Dendritic cell treated with granulocyte-macrophage colony-stimulating factor and Interleukin-4, amounts not matched to agents 40 ng/mL and 50 ng/mL, for 4 days (primary cell): ENCODE measurements around the gene CHP1.
"Not testable (repeated sequence)": the region's sequence is repeated elsewhere in the genome, so short reads cannot be mapped to it uniquely, and the experiment has no call there.

Experiments
- H3K27ac Mint-ChIP-seq: one replicate; pipeline ENCODE4 v1.8.0; 2022; ENCODE audit warnings: mild to moderate bottlenecking, mixed read lengths
- H3K27me3 Mint-ChIP-seq: one replicate; pipeline ENCODE4 v1.8.0; 2022; ENCODE audit warnings: mild to moderate bottlenecking, mixed read lengths
- H3K36me3 Mint-ChIP-seq: one replicate; pipeline ENCODE4 v1.8.0; 2022; ENCODE audit warnings: low read depth, mixed read lengths
- H3K4me1 Mint-ChIP-seq: one replicate; pipeline ENCODE4 v1.8.0; 2022; ENCODE audit warnings: low read depth, mixed read lengths
- H3K4me3 Mint-ChIP-seq: one replicate; pipeline ENCODE4 v1.8.0; 2022; ENCODE audit warnings: mild to moderate bottlenecking, moderate library complexity, mixed read lengths
- H3K9me3 Mint-ChIP-seq: one replicate; pipeline ENCODE4 v1.8.0; 2022; ENCODE audit warnings: mixed read lengths
- intact Hi-C: fragments of 100-400 bp; cut with micrococcal nuclease; formaldehyde crosslinking; loops from one replicate; pipeline ENCODE4 v1.15.0; 2022

CHP1 gene

GRCh38 chr15:41263891-41264351 lies 32.9 kb downstream of the CHP1 start:
- H3K9me3 Mint-ChIP-seq = no peaks in the 10 kb centered on the region
- no peak overlapping the region for H3K4me3 Mint-ChIP-seq
- H3K4me1 Mint-ChIP-seq = peaks cover 20% of the 10 kb centered on the region
- H3K27ac Mint-ChIP-seq = peak overlapping the region; percentile 59
- intact Hi-C loops = no loop called here
- H3K27me3 Mint-ChIP-seq = no peaks in the 10 kb centered on the region
- peaks cover 90% of the 10 kb centered on the region for H3K36me3 Mint-ChIP-seq

- H3K4me1 Mint-ChIP-seq = no peaks in the 10 kb centered on the region
- no peak overlapping the region for H3K4me3 Mint-ChIP-seq
- no peak overlapping the region for H3K27ac Mint-ChIP-seq
- intact Hi-C loops = no loop called here
- H3K36me3 Mint-ChIP-seq = peaks cover 95% of the 10 kb centered on the region
- no peaks in the 10 kb centered on the region for H3K9me3 Mint-ChIP-seq
- no peaks in the 10 kb centered on the region for H3K27me3 Mint-ChIP-seq
These were observed 38.8 kb downstream of the CHP1 start for GRCh38 chr15:41269887-41270286.

GRCh38 chr15:41276831-41277230 lies 45.8 kb downstream of the CHP1 start:
- Mint-ChIP-seq H3K36me3 (peaks cover 77% of the 10 kb centered on the region), H3K4me3 (no peak overlapping the region), H3K9me3 (no peaks in the 10 kb centered on the region), H3K4me1 (no peaks in the 10 kb centered on the region), H3K27me3 (no peaks in the 10 kb centered on the region), H3K27ac (no peak overlapping the region)
- intact Hi-C loops = no loop called here

- Mint-ChIP-seq H3K27ac (peak overlapping the region; percentile 37), H3K9me3 (no peaks in the 10 kb centered on the region), H3K36me3 (peaks cover 73% of the 10 kb centered on the region), H3K27me3 (no peaks in the 10 kb centered on the region), H3K4me1 (no peaks in the 10 kb centered on the region), H3K4me3 (no peak overlapping the region)
- intact Hi-C loops = no loop called here
These were observed 47.3 kb downstream of the CHP1 start for GRCh38 chr15:41278319-41278718.

GRCh38 chr15:41279535-41280283 lies 48.6 kb downstream of the CHP1 start:
- H3K4me1 Mint-ChIP-seq = peaks cover 4% of the 10 kb centered on the region
- H3K27me3 Mint-ChIP-seq = no peaks in the 10 kb centered on the region
- H3K36me3 Mint-ChIP-seq = peaks cover 70% of the 10 kb centered on the region
- no peak overlapping the region for H3K27ac Mint-ChIP-seq
- intact Hi-C loops = loop anchor here (10.0 kb wide), 1 partner anchor 125 kb away; the partner anchor contains the start of gene NDUFAF1
- no peak overlapping the region for H3K4me3 Mint-ChIP-seq
- no peaks in the 10 kb centered on the region for H3K9me3 Mint-ChIP-seq

GRCh38 chr15:41281236-41281635 lies 50.2 kb downstream of the CHP1 start:
- intact Hi-C loops = loop anchor here (10.0 kb wide), 1 partner anchor 124 kb away; the partner anchor contains the start of gene NDUFAF1
- Mint-ChIP-seq H3K4me3 (no peak overlapping the region), H3K27ac (no peak overlapping the region), H3K27me3 (no peaks in the 10 kb centered on the region), H3K4me1 (peaks cover 13% of the 10 kb centered on the region), H3K9me3 (no peaks in the 10 kb centered on the region), H3K36me3 (peaks cover 70% of the 10 kb centered on the region)

- H3K4me3 Mint-ChIP-seq, H3K27me3 Mint-ChIP-seq, H3K9me3 Mint-ChIP-seq: not testable (repeated sequence)
- peaks cover 70% of the 10 kb centered on the region for H3K36me3 Mint-ChIP-seq
- intact Hi-C loops = loop anchor here (2.0 to 10.0 kb wide), 2 partner anchors 52 to 122 kb away; partner anchors contain the start of genes CHP1, EXD1 and NDUFAF1
- H3K4me1 Mint-ChIP-seq = peaks cover 21% of the 10 kb centered on the region
- peak overlapping the region; percentile 97 for H3K27ac Mint-ChIP-seq
These were observed 51.4 kb downstream of the CHP1 start for GRCh38 chr15:41282436-41282835.

- Mint-ChIP-seq H3K36me3 (peaks cover 72% of the 10 kb centered on the region), H3K4me1 (peaks cover 23% of the 10 kb centered on the region), H3K4me3 (peak overlapping the region; percentile 92), H3K27ac (peak overlapping the region; percentile 97)
- H3K27me3 Mint-ChIP-seq, H3K9me3 Mint-ChIP-seq: not testable (repeated sequence)
- intact Hi-C loops = loop anchor here (2.0 to 10.0 kb wide), 2 partner anchors 52 to 122 kb away; partner anchors contain the start of genes CHP1, EXD1 and NDUFAF1
These were observed 52.0 kb downstream of the CHP1 start for GRCh38 chr15:41282980-41283652.

- peak overlapping the region; percentile 92 for H3K4me3 Mint-ChIP-seq
- peaks cover 73% of the 10 kb centered on the region for H3K36me3 Mint-ChIP-seq
- H3K27ac Mint-ChIP-seq = peak overlapping the region; percentile 97
- no peaks in the 10 kb centered on the region for H3K9me3 Mint-ChIP-seq
- H3K4me1 Mint-ChIP-seq = peaks cover 28% of the 10 kb centered on the region
- no peaks in the 10 kb centered on the region for H3K27me3 Mint-ChIP-seq
- intact Hi-C loops = loop anchor here (2.0 to 10.0 kb wide), 2 partner anchors 53 to 121 kb away; partner anchors contain the start of genes CHP1, EXD1 and NDUFAF1
These were observed 52.8 kb downstream of the CHP1 start for GRCh38 chr15:41283653-41284426.

- Mint-ChIP-seq H3K36me3 (peaks cover 68% of the 10 kb centered on the region), H3K27me3 (no peaks in the 10 kb centered on the region), H3K27ac (peak overlapping the region; percentile 97), H3K4me3 (peak overlapping the region; percentile 92), H3K4me1 (peaks cover 29% of the 10 kb centered on the region), H3K9me3 (no peaks in the 10 kb centered on the region)
- intact Hi-C loops = loop anchor here (10.0 kb wide), 1 partner anchor 120 kb away; the partner anchor contains the start of gene NDUFAF1
These were observed 53.5 kb downstream of the CHP1 start for GRCh38 chr15:41284427-41285177.

- intact Hi-C loops = loop anchor here (10.0 kb wide), 1 partner anchor 120 kb away; the partner anchor contains the start of gene NDUFAF1
These were observed 54.2 kb downstream of the CHP1 start for GRCh38 chr15:41285285-41285684.

GRCh38 chr15:41286665-41287333 lies 55.7 kb downstream of the CHP1 start:
- Mint-ChIP-seq H3K4me1 (peaks cover 39% of the 10 kb centered on the region), H3K27ac (peak overlapping the region; percentile 46), H3K36me3 (peaks cover 62% of the 10 kb centered on the region), H3K9me3 (no peaks in the 10 kb centered on the region), H3K27me3 (no peaks in the 10 kb centered on the region), H3K4me3 (no peak overlapping the region)
- intact Hi-C loops = loop anchor here (1.0 to 10.0 kb wide), 2 partner anchors 47 to 118 kb away; partner anchors contain the start of gene NDUFAF1

More at GRCh38 chr15:41285285-41285684, 54.2 kb downstream of the CHP1 start:
- H3K27ac Mint-ChIP-seq = peak overlapping the region; percentile 97
- no peaks in the 10 kb centered on the region for H3K27me3 Mint-ChIP-seq
- peak overlapping the region; percentile 92 for H3K4me3 Mint-ChIP-seq
- H3K4me1 Mint-ChIP-seq = peaks cover 29% of the 10 kb centered on the region
- no peaks in the 10 kb centered on the region for H3K9me3 Mint-ChIP-seq
- H3K36me3 Mint-ChIP-seq = peaks cover 62% of the 10 kb centered on the region
